HepG2 (cell line): Measurements from ENCODE around the gene ESYT1. TPM values are rescaled to one million over a fixed set of nuclear protein-coding genes. Genes with fewer than 3 reads are reported as not detected.

Experiments used
- BCL6 ChIP-seq: IDR thresholded peaks from 2 replicates; pipeline ENCODE4 v1.6.1; 2016; ENCODE audit warnings: missing genetic modification reagents, missing compliant biosample characterization
- EED ChIP-seq: sonication (generic); formaldehyde crosslinking; IDR thresholded peaks from 2 replicates; pipeline ENCODE4 v1.5.0; 2020; ENCODE audit warnings: mild to moderate bottlenecking, missing genetic modification reagents
- FOXJ3 ChIP-seq: sonication (generic); formaldehyde crosslinking; IDR thresholded peaks from 2 replicates; pipeline ENCODE4 v1.4.0; 2020; ENCODE audit warnings: missing genetic modification reagents, mild to moderate bottlenecking, borderline replicate concordance
- GFI1 ChIP-seq: sonication (generic); formaldehyde crosslinking; IDR thresholded peaks from 2 replicates; pipeline ENCODE4 v1.5.0; 2020; ENCODE audit warnings: missing genetic modification reagents, mild to moderate bottlenecking, borderline replicate concordance
- HNRNPLL ChIP-seq: fragments of 200-400 bp; formaldehyde crosslinking; IDR thresholded peaks from 2 replicates; pipeline ENCODE4 v1.6.1; 2017; ENCODE audit warnings: mild to moderate bottlenecking, low read depth, low read length; ENCODE audit not compliant: poor library complexity, severe bottlenecking
- MEIS1 ChIP-seq: sonication (generic); formaldehyde crosslinking; IDR thresholded peaks from 2 replicates; pipeline ENCODE4 v1.9.0; 2021; ENCODE audit warnings: mild to moderate bottlenecking, missing genetic modification reagents, moderate library complexity, borderline replicate concordance
- NFYB ChIP-seq: sonication (generic); formaldehyde crosslinking; IDR thresholded peaks from 2 replicates; pipeline ENCODE4 v1.4.0; 2020; ENCODE audit warnings: missing genetic modification reagents
- ONECUT2 ChIP-seq: sonication (generic); formaldehyde crosslinking; IDR thresholded peaks from 2 replicates; pipeline ENCODE4 v1.4.0; 2020; ENCODE audit warnings: missing genetic modification reagents
- RNF2 ChIP-seq: fragments of 450-650 bp; conservative IDR thresholded peaks from 2 replicates; pipeline ENCODE4 v1.6.1; 2016; ENCODE audit warnings: low read depth
- TBX2 ChIP-seq: sonication (generic); formaldehyde crosslinking; IDR thresholded peaks from 2 replicates; pipeline ENCODE4 v1.5.0; 2020; ENCODE audit warnings: missing genetic modification reagents, mild to moderate bottlenecking, borderline replicate concordance
- ZBTB20 ChIP-seq: sonication (generic); formaldehyde crosslinking; IDR thresholded peaks from 2 replicates; pipeline ENCODE4 v1.8.1; 2023; ENCODE audit warnings: missing genetic modification reagents, low read depth, mild to moderate bottlenecking, borderline replicate concordance
- ZKSCAN5 ChIP-seq: sonication (generic); formaldehyde crosslinking; IDR thresholded peaks from 2 replicates; pipeline ENCODE4 v1.5.1; 2020; ENCODE audit warnings: mild to moderate bottlenecking, missing genetic modification reagents
- ZNF10 ChIP-seq: sonication (generic); formaldehyde crosslinking; IDR thresholded peaks from 2 replicates; pipeline ENCODE4 v1.4.0; 2020; ENCODE audit warnings: mild to moderate bottlenecking, low read depth, missing genetic modification reagents, borderline replicate concordance
- ZNF224 ChIP-seq: sonication (generic); formaldehyde crosslinking; IDR thresholded peaks from 2 replicates; pipeline ENCODE4 v1.5.0; 2020; ENCODE audit warnings: mild to moderate bottlenecking, missing genetic modification reagents
- ZNF609 ChIP-seq: sonication (generic); formaldehyde crosslinking; IDR thresholded peaks from 2 replicates; pipeline ENCODE4 v1.4.0; 2020; ENCODE audit warnings: mild to moderate bottlenecking, missing genetic modification reagents, borderline replicate concordance
- ZNF614 ChIP-seq: IDR thresholded peaks from 2 replicates; pipeline ENCODE4 v1.6.1; 2018; ENCODE audit warnings: missing biosample characterization, missing genetic modification reagents, inconsistent platforms, borderline replicate concordance
- ZNF724P ChIP-seq: sonication (generic); formaldehyde crosslinking; IDR thresholded peaks from 2 replicates; pipeline ENCODE4 v1.8.0; 2022; ENCODE audit warnings: missing genetic modification reagents, borderline replicate concordance
- ZSCAN30 ChIP-seq: sonication (generic); formaldehyde crosslinking; IDR thresholded peaks from 2 replicates; pipeline ENCODE4 v1.5.0; 2020; ENCODE audit warnings: mild to moderate bottlenecking, missing genetic modification reagents
- polyA plus RNA-seq, 8 experiments: library from polyadenylated mRNA; depleted of rRNA in 3 of 8; stranded (reverse) in 7 of 8; unstranded in 1 of 8; fragments of >200 nt; fragmentation: Illumina TruSeq in 4 of 8; extraction: Trizol in 4 of 8; gene quantifications; 2 replicates each; pipeline versions ENCODE4 v1.2.1 to v1.2.3, GENCODE V29; 2011 to 2016; ENCODE audit warnings: low read depth in 4 of 8, missing spikeins in 1 of 8, mixed read lengths in 1 of 8; ENCODE audit not compliant: insufficient read depth in 1 of 8
- total RNA-seq, 5 experiments: library from RNA; depleted of rRNA; stranded (reverse); fragments of >200 nt; fragmentation: Illumina TruSeq; extraction: Trizol; gene quantifications; 2 replicates each; pipeline ENCODE4 v1.2.3, GENCODE V29; 2016; ENCODE audit warnings: low read depth in 1 of 5
- TF ChIP-seq, protein P1 (sequence below): sonication (generic); formaldehyde crosslinking; IDR thresholded peaks from 2 replicates; pipeline ENCODE4 v1.4.0; 2020; ENCODE audit warnings: missing genetic modification reagents, borderline replicate concordance
- TF ChIP-seq, protein P2 (sequence below): sonication (generic); formaldehyde crosslinking; IDR thresholded peaks from 2 replicates; pipeline ENCODE4 v1.9.0; 2022; ENCODE audit warnings: missing genetic modification reagents, mild to moderate bottlenecking, borderline replicate concordance

The ESYT1 gene
- total and polyA plus RNA-seq, 2 of the 13 experiments (the other 11 are each of a cell fraction or from before 2014, with no cell fraction given): 66.9 to 71.0 TPM

DNA sequence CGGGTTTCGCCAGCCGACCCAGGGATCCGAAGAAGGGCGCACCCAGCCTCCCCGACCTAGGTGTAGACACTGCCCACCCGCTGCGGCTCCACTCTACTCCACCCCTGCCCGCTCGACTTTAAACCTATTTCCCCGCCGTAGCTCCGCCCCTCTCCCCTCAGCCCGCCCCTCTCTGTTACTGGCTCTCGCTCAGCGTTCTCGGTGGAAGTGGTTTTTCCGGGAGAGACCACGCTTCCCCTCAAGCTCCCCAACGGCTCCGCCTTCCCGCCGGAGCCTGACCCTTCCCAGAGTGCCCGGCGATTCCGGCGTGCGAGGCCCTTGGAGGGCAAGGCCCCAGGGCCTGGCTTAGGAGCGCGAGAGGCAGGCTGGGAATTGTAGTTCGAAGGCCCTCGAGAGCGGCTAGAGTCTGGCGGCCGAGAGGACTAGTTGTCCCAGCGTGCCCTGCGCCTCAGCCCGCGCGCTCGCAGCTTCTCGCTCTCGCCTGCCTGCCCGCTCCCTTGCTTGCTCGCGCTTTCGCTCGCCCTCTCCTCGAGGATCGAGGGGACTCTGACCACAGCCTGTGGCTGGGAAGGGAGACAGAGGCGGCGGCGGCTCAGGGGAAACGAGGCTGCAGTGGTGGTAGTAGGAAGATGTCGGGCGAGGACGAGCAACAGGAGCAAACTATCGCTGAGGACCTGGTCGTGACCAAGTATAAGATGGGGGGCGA lies 23.8 kb upstream of the ESYT1 start, which contains the start of gene PA2G4 (continued):
- TF ChIP-seq ZNF224 (CRISPR knock-in tag) (peak; percentile 90; the same call in 1 of the 2 replicates), ZNF10 (no peak), MEIS1 (CRISPR knock-in tag) (peak; percentile 68; the same call in 1 of the 2 replicates), RNF2 (peak; percentile 92), GFI1 (CRISPR knock-in tag) (no peak), ZKSCAN5 (CRISPR knock-in tag) (no peak), ONECUT2 (CRISPR knock-in tag) (no peak), HNRNPLL (peak; percentile 78), BCL6 (CRISPR knock-in tag) (peak; percentile 33; the same call in 1 of the 2 replicates), NFYB (CRISPR knock-in tag) (peak; percentile 61), ZSCAN30 (CRISPR knock-in tag) (no peak; the same call in 1 of the 2 replicates), ZNF609 (CRISPR knock-in tag) (peak; percentile 72), ZNF614 (CRISPR knock-in tag) (peak; percentile 51; the same call in 1 of the 2 replicates), FOXJ3 (CRISPR knock-in tag) (peak; percentile 49; the same call in 1 of the 2 replicates), EED (peak; percentile 94), TBX2 (CRISPR knock-in tag) (peak; percentile 96), ZBTB20 (no peak; the same call in 1 of the 2 replicates), ZNF724P (CRISPR knock-in tag) (no peak; the same call in 1 of the 2 replicates)
- TF ChIP-seq, protein P1, sequence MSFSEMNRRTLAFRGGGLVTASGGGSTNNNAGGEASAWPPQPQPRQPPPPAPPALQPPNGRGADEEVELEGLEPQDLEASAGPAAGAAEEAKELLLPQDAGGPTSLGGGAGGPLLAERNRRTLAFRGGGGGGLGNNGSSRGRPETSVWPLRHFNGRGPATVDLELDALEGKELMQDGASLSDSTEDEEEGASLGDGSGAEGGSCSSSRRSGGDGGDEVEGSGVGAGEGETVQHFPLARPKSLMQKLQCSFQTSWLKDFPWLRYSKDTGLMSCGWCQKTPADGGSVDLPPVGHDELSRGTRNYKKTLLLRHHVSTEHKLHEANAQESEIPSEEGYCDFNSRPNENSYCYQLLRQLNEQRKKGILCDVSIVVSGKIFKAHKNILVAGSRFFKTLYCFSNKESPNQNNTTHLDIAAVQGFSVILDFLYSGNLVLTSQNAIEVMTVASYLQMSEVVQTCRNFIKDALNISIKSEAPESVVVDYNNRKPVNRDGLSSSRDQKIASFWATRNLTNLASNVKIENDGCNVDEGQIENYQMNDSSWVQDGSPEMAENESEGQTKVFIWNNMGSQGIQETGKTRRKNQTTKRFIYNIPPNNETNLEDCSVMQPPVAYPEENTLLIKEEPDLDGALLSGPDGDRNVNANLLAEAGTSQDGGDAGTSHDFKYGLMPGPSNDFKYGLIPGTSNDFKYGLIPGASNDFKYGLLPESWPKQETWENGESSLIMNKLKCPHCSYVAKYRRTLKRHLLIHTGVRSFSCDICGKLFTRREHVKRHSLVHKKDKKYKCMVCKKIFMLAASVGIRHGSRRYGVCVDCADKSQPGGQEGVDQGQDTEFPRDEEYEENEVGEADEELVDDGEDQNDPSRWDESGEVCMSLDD (CRISPR knock-in tag): no peak
- TF ChIP-seq, protein P2, sequence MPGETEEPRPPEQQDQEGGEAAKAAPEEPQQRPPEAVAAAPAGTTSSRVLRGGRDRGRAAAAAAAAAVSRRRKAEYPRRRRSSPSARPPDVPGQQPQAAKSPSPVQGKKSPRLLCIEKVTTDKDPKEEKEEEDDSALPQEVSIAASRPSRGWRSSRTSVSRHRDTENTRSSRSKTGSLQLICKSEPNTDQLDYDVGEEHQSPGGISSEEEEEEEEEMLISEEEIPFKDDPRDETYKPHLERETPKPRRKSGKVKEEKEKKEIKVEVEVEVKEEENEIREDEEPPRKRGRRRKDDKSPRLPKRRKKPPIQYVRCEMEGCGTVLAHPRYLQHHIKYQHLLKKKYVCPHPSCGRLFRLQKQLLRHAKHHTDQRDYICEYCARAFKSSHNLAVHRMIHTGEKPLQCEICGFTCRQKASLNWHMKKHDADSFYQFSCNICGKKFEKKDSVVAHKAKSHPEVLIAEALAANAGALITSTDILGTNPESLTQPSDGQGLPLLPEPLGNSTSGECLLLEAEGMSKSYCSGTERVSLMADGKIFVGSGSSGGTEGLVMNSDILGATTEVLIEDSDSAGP (CRISPR knock-in tag): peak; percentile 95
